Heart left ventricle (tissue), 13 donors: ENCODE results near the gene TRPM3.

Source experiments
- POLR2A ChIP-seq, 2 donors: fragments of 450-650 bp; IDR thresholded peaks; one replicate each; pipeline ENCODE4 v1.6.1; 2017; ENCODE audit warnings: antibody characterized with exemption in 2 of 2, mild to moderate bottlenecking in 2 of 2, moderate library complexity in 2 of 2
- TF ChIP-seq, protein P1 (sequence below), 12 donors: fragments of 200-600 bp; sonication (generic) in 4 of 12; IDR thresholded peaks; one replicate each; pipeline versions ENCODE4 v1.5.0 to v1.8.0; 2018 to 2022; ENCODE audit warnings: antibody characterized with exemption in 12 of 12, mild to moderate bottlenecking in 5 of 12
- donor health status: ischemic (EF 13 %, LVEDD 7.1; RV severe dilation, severe dysfunction).
- donor health status: DM: no; HTN: yes; CAD: no.
- donor health status: DM: no; HTN: no; CAD: no.
- donor health status: ischemic (EF 25% LVEDD 6.9; RV normal size, moderate dysfunction).
- donor health status: ischemic (EF 25% LVEDD 5.7; RV mildly dilated, moderate dysfunction).
- donor health status: ischemic (EF 35%, LVEDD 5.7; RV mildly dilated, moderate dysfunction).
- donor health status: nonischemic (EF 11% LVEDD 7.7; RV severe dilation, severe dysfunction).
- donor health status: DM: yes; HTN: yes; CAD: no.
- donor health status: PGD.
- donor health status: ischemic (EF 29% LVEDD 5.4; RV normal size, mild dysfunction).
- donor health status: nonischemic (EF 23%, LVEDD 6.1; RV moderate dilation, normal function).

DNA sequence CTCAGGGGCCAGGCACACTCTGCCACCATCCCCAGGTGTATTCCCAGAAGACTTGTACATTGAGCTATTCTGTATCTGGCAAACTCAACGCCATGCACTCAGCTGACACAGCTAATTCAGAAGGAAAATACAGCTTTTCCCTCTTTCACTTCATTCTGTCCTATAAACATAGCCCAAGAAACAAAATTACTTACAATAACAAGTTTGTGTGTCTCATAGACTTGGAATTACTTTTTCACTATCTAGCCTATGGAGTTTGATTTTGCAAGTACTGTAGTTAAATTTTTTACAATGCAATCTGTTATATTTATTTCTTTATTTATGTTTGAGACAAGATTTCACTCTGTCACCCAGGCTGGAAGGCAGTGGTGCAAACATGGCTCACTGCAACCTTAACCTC is 581.9 kb downstream of the TRPM3 start:
- TF ChIP-seq, protein P1, sequence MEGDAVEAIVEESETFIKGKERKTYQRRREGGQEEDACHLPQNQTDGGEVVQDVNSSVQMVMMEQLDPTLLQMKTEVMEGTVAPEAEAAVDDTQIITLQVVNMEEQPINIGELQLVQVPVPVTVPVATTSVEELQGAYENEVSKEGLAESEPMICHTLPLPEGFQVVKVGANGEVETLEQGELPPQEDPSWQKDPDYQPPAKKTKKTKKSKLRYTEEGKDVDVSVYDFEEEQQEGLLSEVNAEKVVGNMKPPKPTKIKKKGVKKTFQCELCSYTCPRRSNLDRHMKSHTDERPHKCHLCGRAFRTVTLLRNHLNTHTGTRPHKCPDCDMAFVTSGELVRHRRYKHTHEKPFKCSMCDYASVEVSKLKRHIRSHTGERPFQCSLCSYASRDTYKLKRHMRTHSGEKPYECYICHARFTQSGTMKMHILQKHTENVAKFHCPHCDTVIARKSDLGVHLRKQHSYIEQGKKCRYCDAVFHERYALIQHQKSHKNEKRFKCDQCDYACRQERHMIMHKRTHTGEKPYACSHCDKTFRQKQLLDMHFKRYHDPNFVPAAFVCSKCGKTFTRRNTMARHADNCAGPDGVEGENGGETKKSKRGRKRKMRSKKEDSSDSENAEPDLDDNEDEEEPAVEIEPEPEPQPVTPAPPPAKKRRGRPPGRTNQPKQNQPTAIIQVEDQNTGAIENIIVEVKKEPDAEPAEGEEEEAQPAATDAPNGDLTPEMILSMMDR (IDR thresholded peaks at IDR 0.05): no peak
- no peak for TF ChIP-seq POLR2A (IDR thresholded peaks at IDR 0.05)
